GM12873 (cell line): ENCODE data around the gene TAF5.

Experiments used
- TF ChIP-seq, protein P1 (sequence below): IDR thresholded peaks from 2 replicates; pipeline ENCODE4 v1.5.1; 2012; ENCODE audit warnings: low read depth, mild to moderate bottlenecking, moderate library complexity, low read length, control low read depth; ENCODE audit not compliant: insufficient read depth; ENCODE audit errors: missing control alignments

Gene TAF5

DNA sequence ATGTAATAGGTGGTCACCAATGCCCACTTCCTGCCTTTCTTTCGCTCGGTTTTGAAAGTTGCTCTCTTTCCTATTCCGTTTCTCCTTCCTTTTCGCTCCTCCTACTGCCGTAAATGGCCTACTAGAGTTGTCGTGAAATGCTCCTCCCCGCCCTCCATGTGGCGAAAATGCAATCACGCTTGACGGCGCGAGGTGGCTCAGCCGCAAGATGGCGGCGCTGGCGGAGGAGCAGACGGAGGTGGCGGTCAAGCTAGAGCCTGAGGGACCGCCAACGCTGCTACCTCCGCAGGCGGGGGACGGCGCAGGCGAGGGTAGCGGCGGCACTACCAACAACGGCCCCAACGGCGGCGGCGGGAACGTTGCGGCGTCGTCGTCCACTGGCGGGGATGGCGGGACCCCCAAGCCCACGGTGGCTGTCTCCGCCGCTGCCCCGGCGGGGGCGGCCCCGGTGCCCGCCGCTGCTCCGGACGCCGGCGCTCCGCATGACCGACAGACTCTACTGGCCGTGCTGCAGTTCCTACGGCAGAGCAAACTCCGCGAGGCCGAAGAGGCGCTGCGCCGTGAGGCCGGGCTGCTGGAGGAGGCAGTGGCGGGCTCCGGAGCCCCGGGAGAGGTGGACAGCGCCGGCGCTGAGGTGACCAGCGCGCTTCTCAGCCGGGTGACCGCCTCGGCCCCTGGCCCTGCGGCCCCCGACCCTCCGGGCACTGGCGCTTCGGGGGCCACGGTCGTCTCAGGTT, at the start of gene TAF5:
TSS of gene TAF5 (plus strand) at position 195 of the 737 bp plus-strand sequence. CDS start at position 209, 14 bp downstream.
- TF ChIP-seq, protein P1, sequence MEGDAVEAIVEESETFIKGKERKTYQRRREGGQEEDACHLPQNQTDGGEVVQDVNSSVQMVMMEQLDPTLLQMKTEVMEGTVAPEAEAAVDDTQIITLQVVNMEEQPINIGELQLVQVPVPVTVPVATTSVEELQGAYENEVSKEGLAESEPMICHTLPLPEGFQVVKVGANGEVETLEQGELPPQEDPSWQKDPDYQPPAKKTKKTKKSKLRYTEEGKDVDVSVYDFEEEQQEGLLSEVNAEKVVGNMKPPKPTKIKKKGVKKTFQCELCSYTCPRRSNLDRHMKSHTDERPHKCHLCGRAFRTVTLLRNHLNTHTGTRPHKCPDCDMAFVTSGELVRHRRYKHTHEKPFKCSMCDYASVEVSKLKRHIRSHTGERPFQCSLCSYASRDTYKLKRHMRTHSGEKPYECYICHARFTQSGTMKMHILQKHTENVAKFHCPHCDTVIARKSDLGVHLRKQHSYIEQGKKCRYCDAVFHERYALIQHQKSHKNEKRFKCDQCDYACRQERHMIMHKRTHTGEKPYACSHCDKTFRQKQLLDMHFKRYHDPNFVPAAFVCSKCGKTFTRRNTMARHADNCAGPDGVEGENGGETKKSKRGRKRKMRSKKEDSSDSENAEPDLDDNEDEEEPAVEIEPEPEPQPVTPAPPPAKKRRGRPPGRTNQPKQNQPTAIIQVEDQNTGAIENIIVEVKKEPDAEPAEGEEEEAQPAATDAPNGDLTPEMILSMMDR: no peak

DNA sequence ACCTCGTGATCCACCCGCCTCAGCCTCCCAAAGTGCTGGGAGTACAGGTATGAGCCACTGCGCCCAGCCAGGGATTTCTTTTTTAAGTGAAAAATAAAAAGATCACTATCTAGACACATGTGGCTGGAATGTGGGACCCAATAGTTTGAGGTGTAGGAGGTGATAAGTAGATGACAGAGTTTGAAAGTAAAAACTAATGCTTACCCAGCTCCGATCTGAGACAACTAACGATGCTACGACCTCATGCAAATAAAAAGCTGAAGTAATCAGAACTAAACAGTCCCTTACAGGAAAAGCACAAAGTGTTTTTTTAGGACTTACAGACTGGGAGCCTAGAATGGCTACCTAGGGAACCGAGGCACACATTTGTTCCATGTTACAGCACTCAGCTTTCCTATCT, 39.9 kb upstream of the TAF5 start:
- TF ChIP-seq, protein P1: no peak

DNA sequence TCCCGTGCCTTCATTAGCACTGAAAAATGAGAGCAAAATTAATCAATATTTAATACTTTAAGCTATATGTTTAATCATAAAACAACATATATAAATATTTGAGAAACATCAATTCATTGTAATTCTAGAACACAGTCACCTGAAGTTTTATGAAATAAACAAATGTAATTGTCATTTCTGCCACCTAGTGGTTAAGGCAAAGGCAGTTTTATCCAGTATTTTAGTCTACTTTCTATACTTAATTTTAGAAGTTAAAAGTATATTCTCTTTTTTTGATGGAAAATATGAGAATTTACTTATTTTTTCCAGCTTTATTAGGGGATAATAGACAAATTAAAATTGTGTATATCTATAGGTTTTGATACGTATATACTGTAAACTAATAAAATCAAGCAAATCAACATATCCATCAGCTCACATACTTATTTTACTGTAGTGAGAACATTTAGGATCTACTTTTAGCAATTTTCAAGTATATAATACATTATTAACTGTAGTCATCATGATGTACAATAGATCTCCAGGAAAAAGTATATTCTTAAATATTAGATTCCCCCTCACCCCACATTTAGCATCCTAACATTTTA, 33.7 kb upstream of the TAF5 start:
- TF ChIP-seq, protein P1: peak; percentile 40

DNA sequence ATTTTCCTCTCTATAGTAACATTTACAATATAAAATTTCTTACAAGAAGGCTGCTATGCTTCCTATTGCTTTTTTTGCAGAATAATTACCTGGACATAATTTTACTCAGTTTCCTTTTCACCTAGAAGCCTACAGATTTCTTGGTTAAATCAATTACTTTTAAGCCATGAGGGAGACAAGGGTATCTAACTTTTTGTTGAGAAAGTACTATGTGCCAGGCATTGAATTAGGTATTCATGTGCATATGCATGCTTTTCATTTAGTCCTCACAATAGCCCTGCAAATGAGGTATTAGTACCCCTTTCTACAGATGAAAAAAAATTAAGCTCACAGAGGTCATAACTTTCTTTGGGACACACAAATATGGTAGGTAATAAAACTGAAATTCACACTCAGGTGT, 33.2 kb upstream of the TAF5 start:
- TF ChIP-seq, protein P1: no peak

DNA sequence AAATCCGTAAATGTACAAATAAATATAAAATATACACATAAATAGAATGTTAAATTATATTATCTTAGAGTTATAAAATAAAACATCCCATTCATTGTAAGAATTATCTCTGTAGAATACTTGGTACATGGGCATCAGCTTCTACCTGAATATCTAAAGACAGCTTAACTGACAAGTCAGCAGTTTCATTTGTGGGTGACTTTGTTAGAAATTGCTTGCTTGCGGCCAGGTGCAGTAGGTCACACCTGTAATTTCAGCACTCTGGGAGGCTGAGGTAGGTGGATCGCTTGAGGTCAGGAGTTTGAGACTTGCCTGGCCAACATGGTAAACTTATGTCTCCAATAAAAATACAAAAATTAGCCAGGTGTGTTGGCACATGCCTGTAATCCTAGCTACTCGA, 31.4 kb upstream of the TAF5 start:
- TF ChIP-seq, protein P1: no peak

DNA sequence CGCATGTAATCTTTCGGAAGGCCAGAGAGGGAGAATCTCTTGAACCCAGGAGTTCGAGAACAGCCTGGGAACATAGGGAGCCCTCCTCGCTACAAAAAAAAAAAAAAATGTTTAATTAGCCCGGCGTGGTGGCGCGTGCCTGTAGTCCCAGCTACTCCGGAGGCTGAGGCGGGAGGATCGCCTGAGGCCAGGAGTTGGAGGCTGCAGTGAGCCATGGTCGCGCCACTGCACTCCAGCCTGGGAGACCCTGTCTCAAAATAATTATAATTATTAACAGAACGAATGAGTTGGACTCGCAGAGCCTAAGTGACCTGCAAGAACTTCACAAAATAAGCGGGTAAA, 17.6 kb upstream of the TAF5 start:
- TF ChIP-seq, protein P1: no peak

DNA sequence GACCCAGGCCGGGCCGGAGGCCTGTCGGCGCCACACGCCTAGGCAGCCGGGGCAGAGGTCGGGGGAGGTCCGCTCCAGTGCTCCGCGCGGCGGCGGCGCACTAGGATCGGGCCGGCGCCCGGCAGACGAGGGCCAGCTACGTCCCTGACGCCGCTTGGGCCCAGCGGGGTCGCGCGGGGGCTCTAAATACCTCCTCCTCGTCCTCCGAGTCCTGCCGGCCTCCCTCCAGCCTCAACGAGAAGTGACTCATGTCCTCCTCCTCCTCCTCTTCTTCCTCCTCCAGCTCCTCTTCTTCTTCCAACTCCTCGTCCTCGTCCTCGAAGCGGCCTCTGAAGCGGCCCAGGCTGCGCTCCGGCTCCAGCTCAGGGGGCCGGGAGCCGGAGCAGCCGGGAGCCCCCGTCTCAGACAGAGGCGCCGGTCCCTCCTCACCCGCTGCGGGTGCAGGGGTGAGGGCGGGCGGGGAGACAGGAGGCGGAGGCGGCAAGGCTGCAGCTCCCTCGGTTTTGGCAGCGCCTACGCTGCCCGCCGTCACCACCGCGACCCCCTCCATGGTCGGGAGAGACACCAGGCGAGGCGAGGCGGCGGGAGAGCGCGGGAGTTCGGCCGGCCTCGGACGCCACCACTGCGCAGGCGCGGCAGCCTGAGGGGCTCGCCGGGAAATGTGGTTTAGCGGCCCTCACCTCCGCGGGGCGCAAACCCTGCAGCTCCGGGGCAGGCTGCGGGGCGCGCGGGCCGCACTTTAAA, 17.1 kb upstream of the TAF5 start, which contains the start of gene PCGF6:
TSS of gene PCGF6 (minus strand) at position 624 of the 744 bp plus-strand sequence. CDS start at position 550, 74 bp downstream.
- TF ChIP-seq, protein P1: no peak
